GM19372 (cell line): ENCODE measurements around the gene ARID5B.

Experiments used
- ATAC-seq: cut with Tn5 transposase; IDR thresholded peaks from one replicate; pipeline ENCODE4 v1.9.1; 2021; ENCODE audit warnings: mild to moderate bottlenecking, low read depth, moderate library complexity; ENCODE audit not compliant: unreplicated experiment

Gene ARID5B

DNA sequence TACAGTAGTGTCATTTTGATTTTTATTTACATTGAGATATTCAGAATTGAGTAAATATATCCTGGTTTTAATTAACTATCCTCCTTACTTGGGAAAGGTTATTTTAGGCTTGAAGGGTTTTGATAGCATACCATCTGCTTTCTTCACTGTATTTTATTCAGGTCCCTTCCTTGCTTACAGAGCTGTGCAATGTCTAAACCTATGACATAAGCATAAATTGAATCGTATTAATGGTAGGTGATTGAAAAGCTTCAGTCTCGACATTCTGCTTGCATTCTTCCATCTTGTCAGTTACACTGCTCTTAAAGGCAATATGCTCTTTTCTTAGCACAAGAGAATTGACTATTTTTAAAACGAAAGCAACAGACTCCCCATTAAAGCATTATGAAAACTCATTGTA is 102.5 kb downstream of the ARID5B start:
- ATAC-seq = no peak

DNA sequence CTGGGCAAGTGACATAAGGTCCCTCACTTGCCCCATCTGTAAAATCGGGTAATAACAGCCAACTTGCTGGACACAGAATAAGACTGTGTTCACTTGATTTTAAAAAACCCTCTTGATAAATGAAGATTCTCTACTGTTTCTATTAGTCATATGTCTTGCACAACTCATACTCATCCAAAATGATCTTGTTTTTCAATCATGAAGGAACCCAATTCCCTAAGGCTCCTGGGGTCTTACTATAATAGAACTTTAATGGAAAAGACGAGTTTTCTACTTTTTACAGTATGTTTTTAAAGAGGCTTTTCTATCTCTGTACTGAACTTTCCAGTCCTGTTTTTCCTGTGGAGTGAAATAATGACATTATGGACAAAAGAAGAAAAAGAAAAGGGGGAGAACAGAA is 103.8 kb downstream of the ARID5B start:
- ATAC-seq = no peak

DNA sequence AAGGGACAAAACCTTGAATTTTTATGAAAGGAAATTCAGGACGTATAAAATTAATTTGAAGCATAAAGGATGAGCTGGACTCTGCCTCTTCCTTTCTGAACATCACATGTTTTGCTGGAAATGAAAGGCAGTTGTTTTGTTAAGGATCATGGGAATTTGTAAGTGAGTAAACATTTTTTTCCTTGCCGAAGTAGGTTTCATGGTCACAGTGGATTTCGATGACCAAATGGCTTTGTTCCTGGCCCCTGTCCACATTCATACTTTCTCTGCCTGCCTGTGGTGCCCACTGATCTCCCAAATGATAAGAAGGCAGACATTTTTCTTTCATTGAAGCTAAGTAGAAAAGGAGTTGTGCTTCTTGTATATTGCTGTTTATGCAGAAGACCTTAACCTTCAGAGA is 104.2 kb downstream of the ARID5B start:
- no peak for ATAC-seq

DNA sequence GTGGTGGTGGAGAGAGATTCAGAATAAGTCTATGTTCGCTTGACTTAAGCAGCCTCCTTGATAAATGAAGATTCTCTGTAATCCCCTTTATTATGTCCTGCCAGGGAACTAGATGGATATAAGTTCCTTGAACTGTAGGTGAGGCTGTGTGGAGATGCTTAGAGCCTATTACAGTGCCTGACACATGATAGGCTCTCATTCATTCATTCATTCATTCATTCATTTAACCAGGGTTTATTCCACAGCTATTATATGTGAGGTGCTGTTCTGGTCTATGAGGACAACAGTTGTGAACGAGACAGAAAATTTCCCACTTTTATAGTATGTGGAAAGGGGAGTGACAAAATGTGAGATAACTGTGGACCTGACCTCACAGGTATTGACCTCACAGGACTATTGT is 105.6 kb downstream of the ARID5B start:
- ATAC-seq = no peak

DNA sequence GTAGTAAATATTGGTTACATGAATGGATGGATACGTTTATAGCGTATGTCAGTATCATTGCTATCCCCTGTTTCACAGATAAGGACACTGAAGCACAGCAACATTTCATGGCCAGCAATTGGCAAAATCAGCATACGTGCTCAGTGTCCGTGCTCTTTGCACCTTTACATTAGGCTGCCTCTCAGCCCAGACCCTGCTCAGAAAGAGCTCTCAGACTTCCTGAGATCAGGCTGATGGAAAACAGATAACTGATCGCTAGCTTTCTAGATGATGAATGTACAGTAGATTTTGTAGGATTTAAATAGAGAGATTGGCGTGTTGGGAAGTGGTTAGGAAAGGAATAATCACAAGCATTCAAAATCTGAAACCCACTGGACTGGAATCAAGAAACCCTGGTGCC is 106.7 kb downstream of the ARID5B start:
- no peak for ATAC-seq

DNA sequence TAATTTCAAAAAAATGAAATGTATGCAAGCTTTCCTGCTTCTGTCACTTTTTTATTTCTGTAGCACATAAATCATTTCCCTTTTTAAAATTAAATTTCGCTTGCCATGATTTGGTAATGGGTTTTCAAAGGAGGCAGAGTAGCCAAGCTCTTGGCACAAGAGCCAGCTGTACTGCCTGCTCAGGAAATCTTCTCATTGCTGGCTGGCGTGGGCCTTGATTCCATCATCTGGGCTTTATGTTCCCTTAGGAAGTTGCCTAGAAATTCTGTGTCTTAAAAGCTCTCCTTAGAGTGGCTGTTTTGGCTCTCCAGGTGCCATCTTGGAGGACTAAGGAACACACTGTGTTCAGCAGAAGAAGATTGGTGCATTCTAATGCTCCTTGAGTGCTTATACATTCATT is 107.4 kb downstream of the ARID5B start:
- no peak for ATAC-seq

DNA sequence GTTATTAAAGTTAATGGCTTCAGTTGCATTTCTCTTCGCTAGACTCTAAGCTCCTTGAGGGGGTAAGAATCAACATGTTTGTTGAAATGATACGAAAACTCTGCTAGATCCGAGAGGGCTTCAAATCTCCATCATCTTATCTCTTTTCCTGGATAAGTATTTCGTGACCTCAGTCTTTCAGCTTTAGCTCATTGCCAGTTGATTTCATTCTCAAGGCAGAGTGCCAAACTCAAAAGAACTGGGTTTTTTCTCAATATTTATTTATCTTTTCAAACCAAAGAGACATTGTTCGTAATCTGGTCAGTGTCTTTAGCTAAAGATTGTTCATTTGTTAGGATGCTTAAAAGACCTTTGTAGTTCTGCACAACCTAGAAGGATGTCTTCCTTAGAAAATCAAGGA is 108.9 kb downstream of the ARID5B start:
- no peak for ATAC-seq

DNA sequence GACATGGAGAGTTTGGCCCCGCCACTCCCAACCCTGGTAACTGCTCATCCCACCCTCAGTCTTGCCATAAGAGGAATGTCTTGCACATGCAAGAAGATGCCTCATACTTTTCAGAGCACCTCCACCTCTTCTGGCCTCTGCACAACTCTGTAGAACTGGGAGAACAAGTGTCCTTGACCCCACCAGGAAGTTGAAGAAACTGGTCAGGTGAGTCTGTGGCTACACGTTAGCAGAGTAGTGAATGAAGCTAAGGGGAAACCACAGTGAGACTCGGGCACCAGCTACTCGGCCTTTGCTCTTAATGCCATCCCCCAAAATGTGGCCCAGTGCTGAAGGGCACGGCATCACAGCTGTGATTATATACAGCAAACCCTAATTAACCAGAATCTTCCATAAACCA is 110.1 kb downstream of the ARID5B start:
- ATAC-seq = no peak

DNA sequence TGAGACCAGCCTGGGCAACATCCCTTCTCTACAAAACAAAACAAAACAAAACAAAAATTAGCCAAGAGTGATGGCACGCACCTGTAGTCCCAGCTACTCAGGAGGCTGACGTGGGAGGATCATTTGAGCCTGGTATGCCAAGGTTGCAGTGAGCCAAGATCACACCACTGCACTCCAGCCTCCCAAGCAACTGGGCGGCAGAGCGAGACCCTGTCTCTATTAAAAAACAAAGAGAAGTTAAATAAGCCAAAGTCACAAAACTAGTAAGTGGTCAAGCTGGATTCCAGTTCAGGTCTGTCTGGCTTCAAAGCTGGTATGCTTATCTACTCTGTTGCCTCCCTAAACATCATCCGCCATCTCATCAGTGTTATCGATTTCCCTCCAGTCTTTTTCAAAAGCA is 110.8 kb downstream of the ARID5B start:
- no peak for ATAC-seq

DNA sequence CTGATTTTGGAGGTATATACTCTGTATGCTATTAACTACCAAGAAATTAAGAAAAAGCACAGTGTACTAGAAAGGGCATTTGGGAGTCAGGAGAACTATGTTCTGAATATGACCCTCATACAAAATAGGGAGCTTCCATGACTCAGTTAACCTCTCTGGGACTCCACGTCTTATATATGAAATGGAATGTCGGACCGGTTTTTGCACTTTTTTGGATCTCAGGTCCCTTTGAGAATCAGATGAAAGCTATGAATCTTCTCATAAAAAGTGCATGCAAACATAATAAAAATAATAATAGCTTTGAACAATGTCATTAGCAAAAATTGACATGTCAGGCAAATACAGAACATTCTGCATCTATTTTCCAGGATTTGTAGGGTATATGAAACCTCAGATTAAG is 113.0 kb downstream of the ARID5B start:
- ATAC-seq = no peak

DNA sequence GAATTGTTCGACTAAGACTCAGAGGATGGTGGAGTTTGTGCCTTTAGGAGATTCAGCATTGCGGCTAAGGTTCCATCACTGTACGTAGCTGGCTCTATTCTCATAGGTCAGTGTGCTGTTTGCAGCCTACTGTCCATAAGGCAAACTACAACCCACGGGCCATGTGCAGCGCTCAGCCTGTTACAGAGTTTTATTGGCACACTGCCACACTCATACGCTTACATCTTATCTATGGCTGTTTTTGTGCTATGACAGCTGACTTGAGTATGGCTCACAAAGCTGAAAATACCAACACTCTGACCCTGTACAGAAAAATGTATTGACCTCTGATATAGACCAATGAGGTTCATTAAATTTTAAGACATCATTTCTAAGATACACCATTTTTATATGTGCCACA is 114.5 kb downstream of the ARID5B start:
- no peak for ATAC-seq

DNA sequence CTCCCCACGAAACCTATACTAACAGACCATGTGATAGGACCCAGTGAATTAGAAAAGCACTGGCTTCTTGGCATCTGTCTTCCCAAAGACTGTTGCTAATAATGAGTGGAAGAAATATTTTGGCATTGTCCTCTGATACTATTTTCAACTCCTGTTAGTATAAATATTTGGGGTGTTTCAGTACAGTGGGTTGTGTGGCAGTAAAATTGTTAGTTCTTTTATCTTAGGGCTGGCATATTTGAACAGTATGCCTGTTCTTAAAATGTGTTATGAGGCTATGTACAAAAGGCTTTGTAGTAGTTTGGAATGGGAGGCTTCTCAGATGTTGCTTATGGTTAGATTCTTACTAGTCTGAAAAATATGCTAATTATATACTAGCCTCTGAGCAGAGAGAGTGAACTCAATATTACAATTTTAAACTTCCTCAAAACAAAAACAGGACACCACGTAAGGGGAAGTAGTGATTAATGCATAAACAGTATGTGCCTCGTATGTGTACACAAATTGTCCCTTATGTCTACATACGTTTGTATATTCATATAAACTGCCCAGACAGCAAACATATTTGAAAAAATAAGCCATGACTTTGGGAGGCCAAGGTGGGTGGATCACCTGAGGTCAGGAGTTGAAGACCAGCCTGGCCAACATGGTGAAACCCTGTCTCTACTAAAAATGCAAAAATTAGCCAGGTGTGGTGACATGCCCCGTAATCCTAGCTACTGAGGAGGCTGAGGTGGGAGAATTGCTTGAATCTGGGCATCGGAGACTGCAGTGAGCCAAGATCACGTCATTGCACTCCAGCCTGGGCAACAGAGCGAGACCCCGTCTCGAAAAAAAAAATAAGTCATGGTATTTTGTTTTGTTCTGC is 115.4 kb downstream of the ARID5B start:
- peak; percentile 55 for ATAC-seq

DNA sequence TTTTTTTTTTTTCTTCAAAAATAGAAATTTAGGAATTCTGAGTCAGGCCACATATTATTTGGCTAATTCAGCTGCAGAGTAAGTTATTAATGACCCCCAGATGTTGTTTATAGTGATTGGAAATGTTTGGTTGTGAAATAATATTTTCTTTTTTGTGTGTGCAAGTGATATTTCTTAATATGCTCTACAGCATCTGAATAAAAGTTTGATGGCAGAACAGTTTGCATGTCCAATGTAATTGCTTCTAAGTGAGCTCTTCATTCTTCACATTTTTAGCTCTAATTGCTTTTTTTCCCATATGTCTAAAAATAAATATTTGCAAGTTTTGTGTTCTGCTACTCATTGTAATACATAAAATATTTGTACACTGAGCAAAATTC is 116.0 kb downstream of the ARID5B start:
- ATAC-seq = no peak

DNA sequence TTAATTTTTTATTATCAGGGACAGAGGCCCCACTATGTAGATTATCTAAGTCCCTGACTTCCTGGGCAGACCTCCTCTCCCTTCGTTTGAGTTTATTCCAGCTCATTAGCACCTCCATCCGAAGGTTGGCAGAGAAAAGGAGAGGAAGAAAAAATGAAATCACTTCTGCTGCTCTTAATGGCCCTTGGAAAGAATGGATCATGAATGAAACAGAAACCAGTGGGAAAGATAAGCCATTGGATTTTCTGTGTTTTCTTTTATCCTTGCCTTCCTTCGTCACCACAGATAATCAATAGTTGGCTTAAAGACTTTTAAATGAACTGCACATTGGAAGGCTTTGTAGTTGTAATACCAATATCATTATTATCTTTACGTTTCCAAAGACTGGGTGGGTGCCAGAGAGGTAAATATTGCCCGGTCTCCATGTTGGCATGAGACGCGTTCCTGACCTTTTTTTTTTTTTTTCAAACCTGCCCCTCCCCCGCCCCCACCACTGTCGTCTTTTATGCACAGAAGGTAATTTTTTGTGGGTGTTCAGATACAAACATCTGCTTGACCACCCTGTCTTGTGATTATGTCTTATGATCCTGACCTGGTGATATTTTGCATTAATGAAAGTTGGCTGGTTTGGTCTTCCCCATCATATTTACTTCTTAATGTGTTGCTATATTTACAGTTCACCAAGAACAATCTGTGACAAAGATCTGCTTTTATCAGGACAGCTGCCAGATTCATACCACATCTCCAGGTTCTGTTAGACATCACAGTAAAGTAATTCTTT is 116.8 kb downstream of the ARID5B start:
- no peak for ATAC-seq

DNA sequence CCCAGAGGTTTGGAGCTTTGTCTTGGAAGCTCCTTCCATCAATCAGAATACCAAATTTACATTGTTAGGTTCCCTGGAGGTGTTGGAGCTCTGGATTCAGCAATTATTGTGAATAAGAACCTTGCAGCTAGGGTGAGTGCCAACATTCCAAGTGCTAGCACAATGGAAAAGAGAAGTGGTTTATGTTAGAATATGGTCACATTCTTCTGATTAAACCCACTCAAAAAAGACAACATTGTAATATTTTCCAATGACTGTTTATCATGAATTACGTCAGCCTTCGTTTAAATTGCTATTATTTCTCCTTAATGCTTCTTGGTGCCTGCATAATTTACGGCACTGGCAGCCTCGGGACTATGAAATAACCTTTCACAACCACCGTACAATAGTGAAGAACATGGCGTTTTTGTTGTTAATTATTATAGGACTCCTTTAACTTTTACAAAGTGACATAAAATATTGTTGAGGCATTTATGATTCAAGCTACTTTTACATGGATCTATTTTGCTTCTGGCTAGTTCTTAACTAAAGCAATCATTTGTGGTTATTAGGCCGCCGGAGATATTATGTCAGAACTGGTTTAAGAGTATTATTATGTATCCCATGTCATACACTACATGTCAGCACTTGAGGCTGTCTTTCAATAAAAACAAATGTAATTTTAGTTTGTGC is 117.7 kb downstream of the ARID5B start:
- no peak for ATAC-seq

DNA sequence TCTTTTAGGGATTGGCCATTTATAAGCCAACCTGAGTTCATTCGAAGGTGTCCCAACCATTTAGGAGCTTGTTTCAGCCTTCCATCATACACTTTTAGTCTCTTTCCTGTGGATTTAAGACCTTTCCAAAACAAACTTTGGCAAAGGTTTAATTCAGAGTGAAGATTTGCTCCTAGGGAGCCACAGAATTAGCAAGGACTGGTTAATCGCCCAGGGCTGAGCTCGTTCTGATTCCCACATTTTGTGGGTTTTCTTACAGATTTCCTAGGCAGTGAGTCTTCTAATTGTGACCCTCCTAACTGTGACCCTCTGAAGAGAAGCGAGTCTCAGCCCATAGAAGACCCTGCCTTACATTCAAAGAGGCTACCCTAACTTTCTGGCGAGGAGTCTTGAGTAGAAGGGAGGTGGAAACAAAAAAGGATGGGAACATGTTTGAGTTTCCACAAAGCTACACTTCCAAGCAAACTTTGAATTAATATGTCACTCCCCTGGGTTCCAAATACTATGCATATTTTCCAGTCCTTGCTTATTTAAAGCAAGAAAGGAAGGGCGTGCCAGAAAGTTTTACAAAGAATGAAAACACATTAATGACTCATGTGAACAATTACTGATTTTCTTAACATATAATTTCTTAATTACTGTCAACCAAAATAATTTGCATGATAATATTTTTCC is 118.3 kb downstream of the ARID5B start:
- no peak for ATAC-seq

DNA sequence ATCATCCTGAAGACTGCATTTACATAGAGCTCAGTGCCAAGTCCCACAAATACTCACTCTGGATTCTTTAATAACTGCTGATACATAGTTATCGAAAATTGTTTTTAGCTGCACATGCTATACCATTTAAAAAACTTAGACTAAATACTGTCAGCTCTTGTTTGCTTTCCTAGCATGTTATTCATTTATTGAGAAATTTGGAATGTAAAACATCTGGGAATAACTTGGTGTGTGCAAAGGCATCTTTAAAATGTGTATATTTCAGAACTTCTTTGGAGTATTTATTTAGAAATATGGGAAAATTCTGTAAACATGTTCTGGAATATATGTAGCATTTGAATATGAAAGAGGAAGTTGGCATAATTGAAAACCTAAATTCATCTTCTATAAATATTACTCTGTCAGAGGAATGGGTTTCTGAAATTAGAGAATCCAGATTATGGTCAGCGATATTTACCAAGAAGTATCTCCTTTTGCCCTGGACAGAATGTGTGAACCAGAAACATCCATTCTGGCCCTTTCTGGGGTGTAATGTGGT is 119.7 kb downstream of the ARID5B start:
- ATAC-seq = no peak

DNA sequence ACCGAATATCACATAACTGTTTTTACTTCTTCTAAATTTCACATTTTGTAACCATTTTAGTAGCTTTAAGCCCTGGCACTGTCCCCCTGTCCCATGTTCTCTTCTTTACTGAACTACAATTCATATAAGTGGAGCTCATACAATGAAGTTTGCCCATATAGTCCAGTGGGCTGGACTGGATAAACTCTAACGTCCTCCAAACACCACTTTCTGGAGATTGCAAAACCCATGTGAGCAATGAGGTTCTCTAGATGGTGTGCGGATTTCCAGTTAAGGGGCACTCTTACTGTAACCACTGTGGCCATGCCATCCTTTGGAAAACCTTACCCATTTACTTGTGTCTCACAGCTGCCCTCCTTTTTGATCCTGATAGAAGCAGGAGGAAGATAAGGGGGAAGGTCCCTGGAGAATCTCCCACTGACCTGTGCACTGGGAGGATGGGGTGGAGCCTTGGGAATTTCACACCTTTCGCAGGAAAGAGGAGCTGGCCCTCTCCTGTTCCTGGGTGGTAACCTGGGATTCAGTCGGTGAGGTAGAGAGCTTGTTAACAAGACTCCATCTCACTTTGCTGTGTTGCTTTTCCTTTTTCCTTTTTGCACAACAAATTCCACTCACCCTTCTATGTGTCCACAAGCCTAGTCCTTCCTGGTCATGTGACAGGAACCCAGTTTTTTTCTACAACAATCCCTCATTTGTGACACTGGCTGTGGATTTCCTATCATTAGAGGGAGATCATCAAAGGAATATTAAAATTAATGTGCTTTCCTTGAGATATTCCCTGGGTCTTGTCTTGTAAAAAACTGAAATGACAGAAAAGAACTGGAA is 120.7 kb downstream of the ARID5B start:
- ATAC-seq = no peak

DNA sequence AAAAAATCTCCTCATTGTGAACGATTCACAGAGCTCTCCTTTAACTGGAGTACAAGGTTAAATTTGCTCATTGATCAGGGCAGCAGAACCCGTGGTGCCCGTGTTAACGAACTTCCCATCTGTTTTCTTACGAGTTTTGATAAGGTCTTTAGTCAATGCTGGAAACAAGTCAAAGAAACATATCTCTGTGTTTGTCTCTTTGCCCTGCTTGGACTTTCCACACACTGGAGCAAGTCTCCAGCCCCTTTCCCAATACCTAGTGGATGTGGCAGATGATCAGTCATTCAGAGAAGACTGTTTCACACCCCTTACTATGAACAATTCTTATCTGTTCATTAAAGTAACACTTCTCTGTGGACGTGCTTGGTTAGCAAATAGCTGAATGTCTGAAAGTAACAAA is 121.3 kb downstream of the ARID5B start:
- no peak for ATAC-seq

DNA sequence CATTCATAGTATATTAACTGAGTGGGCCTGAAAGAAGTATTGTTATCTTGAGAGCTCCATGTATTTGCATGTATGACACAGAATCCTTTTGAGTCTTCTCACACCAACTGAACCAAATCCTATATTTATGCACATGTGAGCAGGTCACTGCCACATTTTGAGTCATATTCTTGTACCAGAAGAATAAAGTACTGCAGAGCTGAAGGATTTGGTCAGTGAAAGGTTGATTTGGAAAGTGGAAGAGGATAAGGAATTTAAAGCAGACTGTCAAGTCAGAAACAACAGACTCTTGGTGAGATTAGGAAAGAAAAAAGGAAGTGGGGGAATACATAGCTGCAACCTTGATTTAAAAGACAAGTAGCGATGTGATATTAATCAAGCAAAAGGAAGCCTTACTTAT is 121.8 kb downstream of the ARID5B start:
- no peak for ATAC-seq
